ENCODE data around the gene GPR37L1. TPM values are rescaled to one million over a fixed set of nuclear protein-coding genes. Genes with fewer than 3 reads are reported as not detected.
"Not testable (repeated sequence)": the region's sequence is repeated elsewhere in the genome, so short reads cannot be mapped to it uniquely, and the experiment has no call there.

GPR37L1 gene
- total and polyA plus RNA-seq, 4 donors: 3.1 to 9.7 (median 6.6) TPM

DNA sequence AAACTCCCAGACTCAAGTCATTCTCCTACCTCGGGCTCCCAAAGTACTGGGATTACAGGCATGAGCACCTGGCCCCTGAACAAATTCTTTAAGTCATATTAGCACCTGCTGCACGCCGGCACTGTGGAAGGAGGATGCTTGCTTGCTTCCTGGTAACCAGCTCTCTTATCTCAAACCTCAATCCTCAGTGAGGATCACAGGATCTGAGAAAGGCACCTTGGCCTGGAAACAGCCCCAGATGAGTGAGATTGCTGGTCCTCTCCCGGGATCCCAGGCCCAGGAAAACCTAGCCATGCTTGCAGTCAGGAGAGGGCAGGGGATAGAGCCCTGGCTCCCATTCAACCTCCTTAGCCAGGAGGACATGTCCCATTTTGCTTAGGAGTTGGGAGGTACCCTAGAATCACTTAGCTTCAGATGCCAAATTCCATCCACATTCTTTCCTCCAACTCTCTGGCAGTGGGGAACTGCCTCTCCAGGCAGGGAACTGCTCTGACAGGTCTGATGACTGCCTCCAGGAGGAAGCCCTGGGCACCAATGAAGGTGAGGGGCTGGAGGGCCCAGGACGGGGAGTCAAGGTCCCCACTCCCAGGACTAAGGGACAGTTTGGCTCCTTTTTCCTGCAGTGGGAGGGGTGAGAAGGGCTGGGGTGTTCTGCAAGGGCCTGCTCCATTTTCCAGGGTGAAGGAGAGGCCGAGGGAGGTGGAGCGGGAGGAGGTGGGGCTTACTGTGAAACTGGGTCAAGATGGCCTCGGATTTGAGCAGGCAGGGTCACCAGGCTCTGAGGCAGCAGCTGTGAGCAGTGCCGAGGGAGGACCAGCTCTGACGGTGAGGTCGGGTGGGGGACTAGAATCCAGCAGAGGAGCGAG lies 9.5 kb downstream of the GPR37L1 start:
- peaks cover 86% of the 10 kb centered on the region for H3K4me1 ChIP-seq (ENCODE audit: control insufficient read depth, insufficient read depth, low read length)
- H3K27ac ChIP-seq (ENCODE audit: low read depth, low read length): peak overlapping the region; percentile 99
- H3K9me3 ChIP-seq (ENCODE audit: control insufficient read depth, insufficient read depth, low read length): no peaks in the 10 kb centered on the region
- peaks cover 54% of the 10 kb centered on the region for H3K36me3 ChIP-seq (ENCODE audit: control insufficient read depth, insufficient read depth, low read length)
- DNase-seq (ENCODE audit: low read depth in 4 of 6, low spot score in 6 of 6): peak in 2 of 6 donors; percentile 28 to 70
- no peak overlapping the region for H3K4me3 ChIP-seq (ENCODE audit: low read depth, low read length)
- H3K27me3 ChIP-seq (ENCODE audit: control insufficient read depth, insufficient read depth, low read length): no peaks in the 10 kb centered on the region
- 41% methylated on average over 11 of the region's 12 CpGs for WGBS (ENCODE audit: insufficient coverage)

DNA sequence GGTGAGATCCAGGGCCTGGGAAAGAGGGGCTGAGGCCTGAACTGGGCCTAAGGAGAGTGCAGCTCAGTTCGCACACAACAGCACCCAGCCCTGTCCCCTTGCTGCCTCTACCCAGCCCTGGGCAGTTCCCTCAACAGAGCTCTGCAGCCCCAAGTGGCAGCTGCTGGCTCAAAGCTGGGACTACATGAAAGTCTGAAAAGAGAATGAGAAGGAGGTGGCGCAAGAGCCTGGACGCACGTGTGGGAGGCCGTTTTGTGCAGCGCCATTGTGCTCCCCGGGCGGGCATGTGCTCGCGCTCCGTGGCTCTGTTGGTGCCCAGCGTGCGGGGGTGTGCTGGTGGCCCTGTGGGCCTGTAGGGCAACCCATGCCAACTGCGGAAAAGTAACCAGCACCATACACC lies 10.3 kb downstream of the GPR37L1 start:
- H3K4me1 ChIP-seq (ENCODE audit: control insufficient read depth, insufficient read depth, low read length): peaks cover 80% of the 10 kb centered on the region
- H3K27ac ChIP-seq (ENCODE audit: low read depth, low read length): peak overlapping the region; percentile 99
- peak in 2 of 6 donors; percentile 64 to 77 for DNase-seq (ENCODE audit: low read depth in 4 of 6, low spot score in 6 of 6)
- 16% methylated on average over 11 of the region's 14 CpGs for WGBS (ENCODE audit: insufficient coverage)
- no peaks in the 10 kb centered on the region for H3K9me3 ChIP-seq (ENCODE audit: control insufficient read depth, insufficient read depth, low read length)
- no peak overlapping the region for H3K4me3 ChIP-seq (ENCODE audit: low read depth, low read length)
- peaks cover 57% of the 10 kb centered on the region for H3K36me3 ChIP-seq (ENCODE audit: control insufficient read depth, insufficient read depth, low read length)
- H3K27me3 ChIP-seq (ENCODE audit: control insufficient read depth, insufficient read depth, low read length): no peaks in the 10 kb centered on the region

DNA sequence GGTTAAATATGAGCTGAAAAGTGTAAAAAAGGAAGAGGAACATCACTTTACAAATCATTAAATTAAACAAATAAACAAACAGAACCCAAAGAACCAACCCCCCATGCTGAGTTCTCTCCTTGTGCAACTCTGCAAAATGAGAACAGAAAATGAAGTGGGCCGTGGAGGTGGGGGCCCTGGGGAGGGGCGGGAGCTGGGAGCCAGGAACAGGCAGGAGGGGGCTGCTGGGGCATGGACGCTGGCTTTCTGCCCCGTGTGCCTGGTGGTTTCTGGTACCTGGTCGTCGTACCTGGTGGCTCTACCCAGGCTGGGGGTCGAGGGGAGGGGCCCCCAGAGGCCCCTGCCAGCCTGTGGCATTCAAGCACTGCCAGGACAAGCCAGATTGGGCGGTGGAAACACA lies 10.8 kb downstream of the GPR37L1 start:
- Histone ChIP-seq H3K36me3 (ENCODE audit: control insufficient read depth, insufficient read depth, low read length) (peaks cover 57% of the 10 kb centered on the region), H3K4me1 (ENCODE audit: control insufficient read depth, insufficient read depth, low read length) (peaks cover 80% of the 10 kb centered on the region), H3K27ac (ENCODE audit: low read depth, low read length) (peak overlapping the region; percentile 99), H3K4me3 (ENCODE audit: low read depth, low read length) (no peak overlapping the region), H3K27me3 (ENCODE audit: control insufficient read depth, insufficient read depth, low read length) (no peaks in the 10 kb centered on the region), H3K9me3 (ENCODE audit: control insufficient read depth, insufficient read depth, low read length) (no peaks in the 10 kb centered on the region)
- whole genome bisulfite sequencing (ENCODE audit: insufficient coverage): 88% methylated on average over 6 of the region's 8 CpGs
- no peak for DNase-seq (ENCODE audit: low read depth in 4 of 6, low spot score in 6 of 6)

DNA sequence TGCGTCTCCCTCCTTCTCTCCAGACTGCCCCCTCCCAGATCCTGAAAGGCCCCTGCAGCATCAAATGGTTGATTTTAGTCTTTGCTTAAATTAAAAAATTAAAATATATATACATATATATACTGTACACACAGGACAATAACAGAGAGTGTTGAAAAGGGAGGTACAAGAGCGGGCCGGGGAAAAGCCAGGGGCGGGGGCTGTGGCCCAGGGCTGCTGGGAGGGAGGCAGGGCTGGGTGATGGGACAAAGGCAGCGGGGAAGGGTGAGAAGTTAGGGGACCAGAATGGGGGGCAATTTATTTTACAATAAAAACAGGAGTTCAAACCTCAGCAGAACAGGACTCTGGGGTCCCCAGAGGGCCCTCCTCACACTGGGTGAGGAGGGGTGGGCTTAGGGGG lies 11.3 kb downstream of the GPR37L1 start:
- H3K9me3 ChIP-seq (ENCODE audit: control insufficient read depth, insufficient read depth, low read length): no peaks in the 10 kb centered on the region
- no peak overlapping the region for H3K4me3 ChIP-seq (ENCODE audit: low read depth, low read length)
- H3K36me3 ChIP-seq (ENCODE audit: control insufficient read depth, insufficient read depth, low read length): peaks cover 55% of the 10 kb centered on the region
- peak overlapping the region; percentile 99 for H3K27ac ChIP-seq (ENCODE audit: low read depth, low read length)
- H3K4me1 ChIP-seq (ENCODE audit: control insufficient read depth, insufficient read depth, low read length): peaks cover 75% of the 10 kb centered on the region
- WGBS (ENCODE audit: insufficient coverage): no CpG with 5 or more reads among the region's 5 CpGs
- H3K27me3 ChIP-seq (ENCODE audit: control insufficient read depth, insufficient read depth, low read length): no peaks in the 10 kb centered on the region
- DNase-seq (ENCODE audit: low read depth in 4 of 6, low spot score in 6 of 6): no peak

DNA sequence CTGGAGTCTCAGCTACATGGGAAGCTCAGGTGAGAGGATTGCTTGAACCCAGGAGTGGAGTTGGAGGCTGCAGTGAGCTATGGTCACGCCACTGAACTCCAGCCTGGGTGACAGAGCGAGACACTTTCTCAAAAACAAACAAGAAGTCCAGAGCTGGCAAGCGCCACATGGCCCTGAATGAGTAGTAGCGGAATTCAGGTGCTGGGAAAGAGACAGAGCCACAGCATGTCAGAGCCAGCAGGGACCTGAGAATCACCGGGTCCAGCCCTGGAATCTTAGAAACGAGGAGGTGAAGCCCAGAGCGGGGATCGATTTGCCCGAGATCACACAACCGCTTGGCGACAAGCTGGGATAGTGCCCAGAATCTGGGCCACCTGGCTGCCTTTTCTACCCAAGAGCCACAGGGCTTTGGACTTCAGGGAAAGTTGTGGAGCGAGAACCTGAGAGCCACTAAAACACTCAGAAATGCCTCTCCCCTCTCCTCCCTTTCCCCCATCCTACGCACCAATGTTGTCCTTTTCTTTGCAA lies 12.0 kb downstream of the GPR37L1 start:
- no peak for DNase-seq (ENCODE audit: low read depth in 4 of 6, low spot score in 6 of 6)
- Histone ChIP-seq H3K36me3 (ENCODE audit: control insufficient read depth, insufficient read depth, low read length) (peaks cover 58% of the 10 kb centered on the region), H3K4me1 (ENCODE audit: control insufficient read depth, insufficient read depth, low read length) (peaks cover 70% of the 10 kb centered on the region), H3K27me3 (ENCODE audit: control insufficient read depth, insufficient read depth, low read length) (no peaks in the 10 kb centered on the region), H3K27ac (ENCODE audit: low read depth, low read length) (peak overlapping the region; percentile 59), H3K4me3 (ENCODE audit: low read depth, low read length) (no peak overlapping the region), H3K9me3 (ENCODE audit: control insufficient read depth, insufficient read depth, low read length) (no peaks in the 10 kb centered on the region)
- WGBS (ENCODE audit: insufficient coverage): 74% methylated on average over 11 of the region's 13 CpGs

DNA sequence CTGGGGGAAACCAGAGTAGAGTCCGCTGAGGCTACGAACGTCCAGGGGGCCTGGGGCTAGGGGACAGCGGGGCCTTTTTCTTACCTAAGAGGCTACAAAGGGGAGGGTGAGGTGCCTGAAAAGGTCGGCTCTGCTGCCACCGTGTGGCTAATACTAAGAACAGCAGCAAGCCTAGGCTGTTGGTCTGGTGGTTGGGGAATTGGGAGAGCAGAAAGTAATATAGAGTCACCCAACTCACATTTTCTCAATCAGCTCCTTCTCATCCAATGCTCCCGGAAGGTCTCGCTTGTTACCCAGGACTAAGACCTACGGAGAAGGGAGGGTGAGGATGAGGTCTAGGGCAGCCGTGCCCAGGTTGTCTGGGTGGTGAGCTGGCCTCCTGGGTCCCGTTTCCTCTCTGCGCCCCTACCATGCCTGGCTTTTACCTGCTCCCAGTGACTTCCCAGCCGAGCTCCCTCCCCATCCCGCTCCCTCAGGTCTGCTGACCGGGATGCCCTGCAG lies 12.6 kb downstream of the GPR37L1 start:
- peaks cover 68% of the 10 kb centered on the region for H3K4me1 ChIP-seq (ENCODE audit: control insufficient read depth, insufficient read depth, low read length)
- peak overlapping the region; percentile 59 for H3K27ac ChIP-seq (ENCODE audit: low read depth, low read length)
- peaks cover 62% of the 10 kb centered on the region for H3K36me3 ChIP-seq (ENCODE audit: control insufficient read depth, insufficient read depth, low read length)
- no peaks in the 10 kb centered on the region for H3K27me3 ChIP-seq (ENCODE audit: control insufficient read depth, insufficient read depth, low read length)
- no peak overlapping the region for H3K4me3 ChIP-seq (ENCODE audit: low read depth, low read length)
- peak in 2 of 6 donors; percentile 90 to 93 for DNase-seq (ENCODE audit: low read depth in 4 of 6, low spot score in 6 of 6)
- 20% methylated on average over 5 of the region's 15 CpGs for WGBS (ENCODE audit: insufficient coverage)
- H3K9me3 ChIP-seq (ENCODE audit: control insufficient read depth, insufficient read depth, low read length): no peaks in the 10 kb centered on the region

DNA sequence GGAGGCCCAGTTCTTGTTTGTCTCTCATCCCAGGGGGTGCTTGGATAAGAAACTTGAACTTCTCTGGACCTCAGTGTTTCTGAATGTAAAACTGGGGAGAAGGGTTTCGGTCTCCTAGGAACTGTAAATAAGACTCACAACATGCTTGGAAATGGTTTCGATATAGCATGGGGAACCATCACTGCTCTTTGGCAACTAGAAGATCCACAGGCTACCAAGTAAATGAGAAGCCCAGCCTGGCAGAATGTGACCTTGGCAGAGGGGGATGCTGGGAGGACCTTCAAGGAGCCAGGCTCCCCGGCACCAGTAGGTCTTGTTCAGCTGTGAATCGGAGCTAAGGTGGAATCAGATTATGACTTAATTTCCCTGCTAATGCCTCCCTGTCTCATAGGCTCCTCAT lies 18.1 kb downstream of the GPR37L1 start:
- H3K27me3 ChIP-seq (ENCODE audit: control insufficient read depth, insufficient read depth, low read length): no peaks in the 10 kb centered on the region
- 51% methylated on average over 4 of the region's 4 CpGs for WGBS (ENCODE audit: insufficient coverage)
- peaks cover 39% of the 10 kb centered on the region for H3K36me3 ChIP-seq (ENCODE audit: control insufficient read depth, insufficient read depth, low read length)
- H3K4me1 ChIP-seq (ENCODE audit: control insufficient read depth, insufficient read depth, low read length): peaks cover 47% of the 10 kb centered on the region
- H3K9me3 ChIP-seq (ENCODE audit: control insufficient read depth, insufficient read depth, low read length): no peaks in the 10 kb centered on the region
- peak in 1 of 6 donors; percentile 46 for DNase-seq (ENCODE audit: low read depth in 4 of 6, low spot score in 6 of 6)
- H3K4me3 ChIP-seq (ENCODE audit: low read depth, low read length): no peak overlapping the region
- H3K27ac ChIP-seq (ENCODE audit: low read depth, low read length): no peak overlapping the region

DNA sequence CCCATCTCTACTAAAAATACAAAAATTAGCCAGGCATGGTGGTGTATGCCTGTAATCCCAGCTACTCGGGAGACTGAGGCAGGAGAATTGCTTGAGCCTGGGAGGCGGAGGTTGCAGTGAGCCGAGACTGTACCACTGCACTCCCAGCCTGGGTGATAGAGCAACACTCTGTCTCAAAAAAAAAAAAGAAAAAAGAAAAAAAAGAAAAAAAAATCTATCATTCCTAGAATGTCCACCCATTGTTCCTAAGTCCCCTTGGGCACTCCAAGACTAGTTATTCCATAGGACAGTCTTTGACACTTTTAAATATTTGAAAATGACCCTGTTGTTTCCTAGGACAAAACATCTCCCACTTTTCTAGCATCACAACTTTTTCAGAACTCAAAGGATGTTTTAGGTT lies 18.8 kb downstream of the GPR37L1 start:
- DNase-seq (ENCODE audit: low read depth in 4 of 6, low spot score in 6 of 6); H3K27ac ChIP-seq (ENCODE audit: low read depth, low read length); H3K9me3 ChIP-seq (ENCODE audit: control insufficient read depth, insufficient read depth, low read length); H3K4me3 ChIP-seq (ENCODE audit: low read depth, low read length); H3K27me3 ChIP-seq (ENCODE audit: control insufficient read depth, insufficient read depth, low read length): not testable (repeated sequence)
- H3K36me3 ChIP-seq (ENCODE audit: control insufficient read depth, insufficient read depth, low read length): peaks cover 37% of the 10 kb centered on the region
- 100% methylated on average over 1 of the region's 3 CpGs for WGBS (ENCODE audit: insufficient coverage)
- H3K4me1 ChIP-seq (ENCODE audit: control insufficient read depth, insufficient read depth, low read length): peaks cover 48% of the 10 kb centered on the region

DNA sequence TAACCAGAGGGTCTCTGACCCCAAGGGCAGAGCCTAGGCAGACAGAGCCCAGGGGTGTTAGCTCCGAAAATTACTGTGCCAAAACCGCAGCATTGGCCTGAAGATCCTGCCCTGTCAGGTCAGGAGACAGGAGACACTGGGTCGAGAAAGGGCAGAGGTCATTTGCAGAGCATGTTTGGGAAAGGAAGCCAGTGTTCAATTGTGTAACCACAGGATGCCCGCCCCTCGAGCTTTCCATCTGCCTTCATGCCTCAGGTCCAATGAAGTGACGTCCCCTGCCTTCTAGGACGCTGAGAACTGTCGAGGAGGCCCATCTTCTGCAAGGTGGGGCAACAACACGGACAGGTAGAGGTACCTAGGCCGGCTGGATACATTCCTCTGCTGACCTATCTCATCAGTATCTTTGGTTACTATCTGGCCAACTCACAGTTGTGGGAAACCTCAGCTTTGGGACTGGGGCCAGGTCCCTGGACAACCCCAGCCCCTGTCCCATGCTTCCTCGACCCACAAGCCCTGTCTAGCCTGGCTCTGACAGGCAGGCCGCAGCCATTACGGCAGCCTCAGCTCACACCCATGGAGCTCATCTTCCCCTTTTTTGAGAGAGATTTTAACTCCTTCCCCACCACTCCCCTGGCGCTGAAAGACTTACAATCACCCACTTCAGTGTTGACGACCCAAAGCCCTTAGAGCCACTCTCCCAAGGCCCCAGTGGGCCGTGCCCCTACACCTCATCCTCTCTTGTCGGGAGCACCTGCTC lies 20.5 kb downstream of the GPR37L1 start:
- no peaks in the 10 kb centered on the region for H3K9me3 ChIP-seq (ENCODE audit: control insufficient read depth, insufficient read depth, low read length)
- H3K27ac ChIP-seq (ENCODE audit: low read depth, low read length): peak overlapping the region; percentile 87
- H3K36me3 ChIP-seq (ENCODE audit: control insufficient read depth, insufficient read depth, low read length): peaks cover 20% of the 10 kb centered on the region
- peak overlapping the region; percentile 88 for H3K4me3 ChIP-seq (ENCODE audit: low read depth, low read length)
- H3K4me1 ChIP-seq (ENCODE audit: control insufficient read depth, insufficient read depth, low read length): peaks cover 48% of the 10 kb centered on the region
- DNase-seq (ENCODE audit: low read depth in 4 of 6, low spot score in 6 of 6): no peak
- no peaks in the 10 kb centered on the region for H3K27me3 ChIP-seq (ENCODE audit: control insufficient read depth, insufficient read depth, low read length)
- 20% methylated on average over 17 of the region's 17 CpGs for WGBS (ENCODE audit: insufficient coverage)
